ENCODE measurements around the gene MYL12B.

DNA sequence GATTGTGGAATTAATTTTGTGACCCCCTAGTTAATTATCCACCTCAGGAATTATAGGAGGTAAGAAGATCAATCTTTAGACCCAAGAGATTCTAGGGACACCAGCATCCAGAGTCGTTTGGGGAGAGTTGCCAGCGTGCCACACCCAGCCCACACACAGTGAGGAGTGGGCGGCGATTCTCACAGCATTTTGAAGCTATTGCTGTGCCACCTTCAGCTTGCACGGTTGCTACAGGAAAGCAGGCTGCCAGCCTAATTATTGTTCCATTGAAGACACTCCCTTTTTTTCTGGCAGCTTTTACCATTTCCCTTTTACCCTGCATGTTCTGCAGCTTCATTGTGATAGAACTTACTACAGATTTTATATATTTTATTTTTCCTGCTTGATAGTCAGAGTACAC is 27.5 kb upstream of the MYL12B start:
- TF ChIP-seq CTCF (IDR thresholded peaks at IDR 0.05) (no peak), POLR2A (IDR thresholded peaks at IDR 0.05) (no peak)

All from adrenal gland (tissue), 5 donors.